ENCODE results near the gene PGC.
A peak's percentile ranks its signal among the peaks of the same experiment; 100 is the strongest.
"Not testable (repeated sequence)": the region's sequence is repeated elsewhere in the genome, so short reads cannot be mapped to it uniquely, and the experiment has no call there.

Gene PGC

DNA sequence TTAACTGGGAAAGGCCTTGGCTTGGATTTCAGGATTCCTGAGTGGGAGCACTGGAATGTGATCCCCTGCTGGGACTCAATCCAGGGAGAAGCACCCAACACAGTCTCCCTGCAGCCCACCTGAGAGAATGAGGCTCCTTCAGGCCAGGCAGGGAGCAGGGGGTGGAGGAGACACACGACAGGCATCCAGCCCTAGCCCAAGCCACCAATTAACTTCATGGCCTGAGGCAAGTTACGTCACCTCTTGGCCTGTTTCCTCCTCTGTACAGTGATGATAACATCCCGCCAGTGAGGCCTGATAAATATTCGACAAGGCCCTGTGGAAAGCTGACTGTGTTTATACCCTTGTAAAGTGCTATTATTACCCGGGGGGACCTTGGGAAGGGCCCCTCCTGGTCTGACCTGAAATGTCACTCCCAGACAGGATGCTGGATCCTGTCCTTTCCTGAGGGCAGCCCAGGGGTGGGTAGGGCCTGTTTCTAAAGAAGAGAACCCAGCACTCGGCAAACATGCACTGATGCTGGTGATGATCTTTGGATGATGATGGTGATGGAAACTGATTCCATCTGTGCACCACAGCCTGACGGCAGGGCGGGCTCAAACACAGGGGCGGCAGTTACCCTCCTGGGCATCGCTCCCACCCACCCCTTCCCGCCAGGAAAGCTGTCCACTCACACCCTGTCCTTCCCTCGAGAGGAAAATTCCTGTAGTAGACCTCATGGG, 20.1 kb upstream of the PGC start:
- DNase-seq (ENCODE audit: low read depth), result peak; percentile 96

DNA sequence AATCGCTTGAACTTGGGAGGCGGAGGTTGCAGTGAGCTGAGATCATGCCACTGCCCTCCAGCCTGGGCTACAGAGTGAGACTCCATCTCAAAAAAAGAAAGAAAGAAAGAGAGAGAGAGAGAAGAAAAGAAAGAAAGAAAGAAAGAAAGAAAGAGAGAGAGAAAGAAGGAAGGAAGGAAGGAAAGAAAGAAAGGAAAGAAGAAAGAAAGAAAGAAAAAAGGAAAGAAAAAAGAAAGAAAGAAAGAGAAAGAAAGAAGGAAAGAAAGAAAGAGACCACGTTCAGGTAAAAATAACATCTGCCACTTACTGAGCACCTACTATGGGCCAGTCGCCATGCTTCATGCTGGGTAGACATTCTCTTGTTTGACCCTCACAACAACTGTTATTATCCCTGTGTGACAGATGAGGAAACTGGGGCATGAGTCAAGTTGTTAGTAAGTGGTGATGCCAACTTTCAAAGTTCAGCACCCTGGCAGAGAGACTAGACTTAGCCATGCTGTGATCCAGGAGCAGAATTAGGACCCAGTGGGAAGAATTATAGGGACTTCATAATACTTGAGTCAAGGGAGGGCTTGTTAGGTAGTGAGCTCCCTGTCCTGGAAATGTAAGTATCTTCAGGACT, 19.0 kb upstream of the PGC start:
- H3K4me3 ChIP-seq (ENCODE audit: low read depth, low read length); DNase-seq (ENCODE audit: low read depth): not testable (repeated sequence)

More for the DNA sequence above, 20.1 kb upstream of the PGC start:
- H3K4me3 ChIP-seq (ENCODE audit: low read depth, low read length), result no peak overlapping the region
- TF ChIP-seq, protein P1, sequence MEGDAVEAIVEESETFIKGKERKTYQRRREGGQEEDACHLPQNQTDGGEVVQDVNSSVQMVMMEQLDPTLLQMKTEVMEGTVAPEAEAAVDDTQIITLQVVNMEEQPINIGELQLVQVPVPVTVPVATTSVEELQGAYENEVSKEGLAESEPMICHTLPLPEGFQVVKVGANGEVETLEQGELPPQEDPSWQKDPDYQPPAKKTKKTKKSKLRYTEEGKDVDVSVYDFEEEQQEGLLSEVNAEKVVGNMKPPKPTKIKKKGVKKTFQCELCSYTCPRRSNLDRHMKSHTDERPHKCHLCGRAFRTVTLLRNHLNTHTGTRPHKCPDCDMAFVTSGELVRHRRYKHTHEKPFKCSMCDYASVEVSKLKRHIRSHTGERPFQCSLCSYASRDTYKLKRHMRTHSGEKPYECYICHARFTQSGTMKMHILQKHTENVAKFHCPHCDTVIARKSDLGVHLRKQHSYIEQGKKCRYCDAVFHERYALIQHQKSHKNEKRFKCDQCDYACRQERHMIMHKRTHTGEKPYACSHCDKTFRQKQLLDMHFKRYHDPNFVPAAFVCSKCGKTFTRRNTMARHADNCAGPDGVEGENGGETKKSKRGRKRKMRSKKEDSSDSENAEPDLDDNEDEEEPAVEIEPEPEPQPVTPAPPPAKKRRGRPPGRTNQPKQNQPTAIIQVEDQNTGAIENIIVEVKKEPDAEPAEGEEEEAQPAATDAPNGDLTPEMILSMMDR (IDR thresholded peaks at IDR 0.05; ENCODE audit: control insufficient read depth, extremely low read depth, insufficient read depth), result no peak

DNA sequence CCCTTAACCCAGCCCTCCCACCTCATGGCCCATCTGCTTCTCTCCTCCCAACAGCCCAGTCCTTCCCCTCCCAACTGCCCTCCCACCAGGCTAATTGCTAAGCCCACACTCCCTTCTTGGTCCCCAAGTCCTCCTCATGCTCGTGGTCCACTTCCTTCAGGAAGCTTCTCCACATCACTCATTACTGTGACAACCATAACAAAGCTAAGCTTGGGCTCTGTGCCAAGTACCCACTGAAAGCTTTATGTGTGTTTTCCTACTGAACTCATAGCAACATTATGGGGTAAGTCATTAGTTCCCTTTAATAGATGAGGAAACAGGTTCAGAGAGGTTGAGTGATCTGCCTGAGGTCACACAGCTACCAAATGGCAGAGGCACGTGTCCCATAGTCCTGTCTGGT, 16.3 kb upstream of the PGC start:
- no peak for DNase-seq (ENCODE audit: low read depth)
- no peak overlapping the region for H3K4me3 ChIP-seq (ENCODE audit: low read depth, low read length)
- TF ChIP-seq, protein P1 (IDR thresholded peaks at IDR 0.05; ENCODE audit: control insufficient read depth, extremely low read depth, insufficient read depth), result no peak

DNA sequence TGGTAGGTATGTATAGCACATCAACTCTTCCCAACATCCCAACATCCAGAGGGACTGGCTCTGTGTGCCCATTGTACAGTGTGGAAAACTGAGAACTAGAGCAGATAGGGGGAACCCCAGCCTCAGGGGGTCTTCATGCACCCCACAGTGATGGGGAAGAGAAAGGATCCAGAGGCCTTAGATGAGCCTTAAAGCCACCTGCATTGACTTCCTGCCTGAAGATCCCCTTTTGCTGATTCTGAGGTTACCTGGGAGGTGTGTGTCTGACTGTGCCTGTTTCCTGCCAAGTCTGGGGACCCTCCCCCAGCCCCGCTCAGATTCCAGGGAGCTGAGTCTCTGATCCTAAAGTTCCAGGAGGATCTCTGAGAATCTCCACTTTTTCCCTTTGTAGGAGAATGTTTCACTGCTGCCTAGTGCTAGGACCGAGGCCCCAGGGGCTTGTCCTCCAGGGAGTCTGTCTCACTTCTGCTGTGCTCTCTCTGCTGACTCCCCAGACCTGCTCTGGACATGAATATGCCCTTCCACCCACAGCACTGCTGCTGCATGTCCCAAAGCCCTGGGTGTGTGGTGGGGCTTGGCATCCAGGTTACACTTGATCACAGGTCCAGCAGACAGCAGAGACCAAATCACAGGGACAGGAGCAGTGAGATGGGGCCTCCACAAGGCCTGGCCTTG, 12.8 kb upstream of the PGC start:
- TF ChIP-seq, protein P1 (IDR thresholded peaks at IDR 0.05; ENCODE audit: control insufficient read depth, extremely low read depth, insufficient read depth), result no peak
- no peak for DNase-seq (ENCODE audit: low read depth)
- H3K4me3 ChIP-seq (ENCODE audit: low read depth, low read length), result no peak overlapping the region

DNA sequence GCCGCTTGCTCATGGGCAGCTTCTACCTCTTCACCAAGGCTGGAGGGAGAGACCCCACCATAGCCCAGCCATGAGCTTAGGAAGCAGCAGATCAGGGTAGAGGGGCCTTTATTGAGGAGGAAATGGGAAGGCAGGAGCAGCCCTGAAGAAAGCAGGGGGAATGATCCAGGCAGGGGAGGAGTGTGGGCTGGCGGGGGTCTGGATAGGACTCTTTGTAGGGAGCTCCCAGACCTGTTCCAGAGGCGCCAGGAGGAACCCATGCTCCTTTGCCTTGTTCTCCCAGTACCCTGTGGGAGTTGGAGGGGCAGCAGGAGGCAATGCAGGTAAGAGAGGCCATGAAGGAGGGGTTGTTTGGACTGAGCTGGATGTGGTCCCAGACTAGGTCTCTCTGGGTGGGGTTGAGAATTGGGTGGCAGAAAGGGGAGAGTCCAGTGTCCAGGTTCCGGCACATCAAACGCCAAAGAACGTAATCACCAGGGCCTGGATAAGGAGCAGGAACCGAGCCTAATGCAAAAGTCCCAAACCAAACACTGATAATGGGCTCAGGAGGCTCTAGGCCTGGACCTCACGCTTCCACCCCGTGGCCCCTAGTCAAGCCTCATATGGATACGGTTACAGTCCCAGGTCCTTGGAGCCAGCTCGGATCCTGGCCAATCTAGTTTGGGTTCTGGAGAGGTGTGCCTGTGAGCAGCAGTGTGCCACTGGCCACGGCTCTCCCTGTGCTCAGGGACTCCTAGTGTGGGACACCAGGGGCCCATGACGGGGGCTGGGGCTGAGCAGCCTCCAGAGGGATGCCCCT, 12.1 kb upstream of the PGC start:
- DNase-seq (ENCODE audit: low read depth), result no peak
- H3K4me3 ChIP-seq (ENCODE audit: low read depth, low read length), result no peak overlapping the region
- TF ChIP-seq, protein P1 (IDR thresholded peaks at IDR 0.05; ENCODE audit: control insufficient read depth, extremely low read depth, insufficient read depth), result no peak

DNA sequence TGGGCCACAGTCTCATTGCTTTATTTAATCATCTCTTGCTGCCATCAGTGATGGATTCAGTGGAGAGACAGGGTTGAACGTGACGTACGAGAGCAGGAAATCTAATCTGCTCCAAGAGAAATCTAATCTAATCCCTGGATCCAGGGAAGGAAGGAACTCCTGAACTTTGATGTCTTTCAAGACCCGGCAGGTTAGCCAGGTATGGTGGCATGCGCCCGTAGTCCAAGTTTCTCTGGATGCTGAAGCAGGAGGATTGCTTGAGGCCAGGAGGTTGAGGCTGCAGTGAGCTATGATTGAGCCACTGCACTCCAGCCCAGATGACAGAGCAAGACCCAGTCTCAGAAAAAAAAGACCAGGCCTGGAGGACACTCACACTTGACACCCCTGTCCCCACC, 11.4 kb upstream of the PGC start:
- H3K4me3 ChIP-seq (ENCODE audit: low read depth, low read length), result no peak overlapping the region
- no peak for DNase-seq (ENCODE audit: low read depth)
- TF ChIP-seq, protein P1 (IDR thresholded peaks at IDR 0.05; ENCODE audit: control insufficient read depth, extremely low read depth, insufficient read depth), result no peak

Data from LNCaP clone FGC (cell line).